ENCODE results near the gene RASGEF1B. TPM values are rescaled to one million over a fixed set of nuclear protein-coding genes. Genes with fewer than 3 reads are reported as not detected.

RASGEF1B gene
- total and polyA plus RNA-seq, 2 donors (not counting 3 experiments of a cell fraction or from before 2014, with no cell fraction given), result not detected

DNA sequence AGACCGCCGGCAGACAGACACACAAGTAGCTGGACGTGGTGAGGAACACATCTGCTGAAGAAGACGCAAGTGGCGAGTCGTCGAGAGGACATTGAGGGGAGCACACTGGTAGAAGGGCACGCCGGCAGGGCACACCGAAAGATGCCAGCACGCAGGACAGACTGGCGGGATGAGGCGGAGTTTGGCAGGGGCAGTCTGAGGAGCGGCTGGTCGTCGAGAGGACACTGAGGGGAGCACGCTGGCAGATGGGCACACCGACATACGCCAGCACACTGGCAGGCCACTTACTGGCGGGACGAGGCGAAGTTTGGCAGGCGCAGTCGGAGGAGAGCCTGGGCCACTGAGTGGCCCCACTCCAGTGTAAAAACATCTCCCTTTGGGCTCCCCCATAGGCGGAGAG is 42.1 kb downstream of the RASGEF1B start:
- ChIA-PET CTCF (interaction anchor here (1.8 kb wide), 1 partner anchor 13 kb away, joined by 3 read pairs; no protein-coding TSS in a partner anchor), POLR2A (no interaction called here)
- H2AFZ ChIP-seq (ENCODE audit: low read depth, low read length), result no peak overlapping the region
- H3K9me3 ChIP-seq (replicated peaks; ENCODE audit: control insufficient read depth, insufficient read depth, low read length), result no peaks in the 10 kb centered on the region
- no peak overlapping the region for H3K4me2 ChIP-seq (ENCODE audit: insufficient read depth, low read length)
- H3K27ac ChIP-seq (ENCODE audit: insufficient read depth, low read depth, low read length), result no peak overlapping the region
- no peak for FAIRE-seq
- H3K4me3 ChIP-seq (replicated peaks in 1 of 3; ENCODE audit: insufficient read depth in 1 of 3, low read depth in 1 of 3, low read length in 3 of 3), result no peak overlapping the region
- no peak for DNase-seq (ENCODE audit: low read depth, low spot score)
- H3K27me3 ChIP-seq (ENCODE audit: control insufficient read depth in 2 of 2, insufficient read depth in 2 of 2, low read length in 2 of 2), result no peaks in the 10 kb centered on the region
- no peak overlapping the region for H3K9ac ChIP-seq (replicated peaks; ENCODE audit: extremely low read depth, insufficient read depth, low read length)
- no peaks in the 10 kb centered on the region for H3K36me3 ChIP-seq (ENCODE audit: control insufficient read depth in 2 of 2, extremely low read depth in 1 of 2, insufficient read depth in 2 of 2, low read length in 2 of 2)
- BruUV-seq (replicated peaks), result no TSS peak
- H3K79me2 ChIP-seq (ENCODE audit: control insufficient read depth, insufficient read depth, low read length), result no peaks in the 10 kb centered on the region
- intact Hi-C loops (cut with micrococcal nuclease), result no loop called here
- H3K9me1 ChIP-seq (replicated peaks; ENCODE audit: control insufficient read depth, extremely low read depth, insufficient read depth, low read length), result no peaks in the 10 kb centered on the region
- TF ChIP-seq POLR2AphosphoS5 (IDR thresholded peaks at IDR 0.05; ENCODE audit: insufficient read depth, low read depth, low read length) (no peak), EZH2 (IDR thresholded peaks at IDR 0.05; ENCODE audit: borderline replicate concordance, low read depth, low read length, severe bottlenecking) (no peak), FOS (IDR thresholded peaks at IDR 0.05; ENCODE audit: borderline replicate concordance, insufficient read depth, low read length) (no peak), POLR2A (IDR thresholded peaks at IDR 0.05; ENCODE audit: low read depth, low read length) (no peak), GATA2 (IDR thresholded peaks at IDR 0.05; ENCODE audit: insufficient read depth, insufficient read length, low read depth, low read length) (no peak), CTCF (IDR thresholded peaks at IDR 0.05; ENCODE audit: extremely low read depth in 1 of 2, insufficient read depth in 1 of 2, low read depth in 1 of 2, low read length in 2 of 2) (no peak), MYC (IDR thresholded peaks at IDR 0.05; ENCODE audit: low read depth, low read length) (no peak), JUN (IDR thresholded peaks at IDR 0.05; ENCODE audit: borderline replicate concordance, insufficient read depth, insufficient read length, low read depth) (no peak)
- TF ChIP-seq, protein P1, sequence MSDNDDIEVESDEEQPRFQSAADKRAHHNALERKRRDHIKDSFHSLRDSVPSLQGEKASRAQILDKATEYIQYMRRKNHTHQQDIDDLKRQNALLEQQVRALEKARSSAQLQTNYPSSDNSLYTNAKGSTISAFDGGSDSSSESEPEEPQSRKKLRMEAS (IDR thresholded peaks at IDR 0.05; ENCODE audit: insufficient read depth, insufficient read length), result no peak
- dilution Hi-C loops (cut with MboI; ENCODE audit: extremely low pct_ligation_motif_present, low sequenced_read_pairs), result no loop called here
- H3K4me1 ChIP-seq (ENCODE audit: control insufficient read depth, extremely low read depth, insufficient read depth, low read length), result no peaks in the 10 kb centered on the region
- no peaks in the 10 kb centered on the region for H4K20me1 ChIP-seq (replicated peaks; ENCODE audit: control insufficient read depth, extremely low read depth, insufficient read depth, low read length)

Data from endothelial cell of umbilical vein (primary cell).